Panc1 (cell line): Measurements from ENCODE around the gene RPS6KA3.

ENCODE experiments used
- CTCF ChIP-seq: fragments of 450-650 bp; IDR thresholded peaks from 2 replicates; pipeline ENCODE4 v1.5.1; 2017; ENCODE audit warnings: mild to moderate bottlenecking
- POLR2AphosphoS5 ChIP-seq: IDR thresholded peaks from 2 replicates; pipeline ENCODE4 v1.6.1; 2012; ENCODE audit warnings: mild to moderate bottlenecking, low read depth, low read length, moderate library complexity
- REST ChIP-seq, 2 experiments: IDR thresholded peaks; 2 replicates each; pipeline ENCODE4 v1.6.1; 2011 to 2012; ENCODE audit warnings: low read depth in 2 of 2, control low read depth in 1 of 2, low read length in 1 of 2, mild to moderate bottlenecking in 1 of 2, moderate library complexity in 1 of 2; ENCODE audit not compliant: insufficient read depth in 1 of 2
- SIN3A ChIP-seq: IDR thresholded peaks from 2 replicates; pipeline ENCODE4 v1.6.1; 2012; ENCODE audit warnings: low read depth, mild to moderate bottlenecking, low read length, moderate library complexity, borderline replicate concordance; ENCODE audit not compliant: insufficient read depth
- TCF7L2 ChIP-seq: IDR thresholded peaks from 2 replicates; pipeline ENCODE4 v1.6.1; 2011; ENCODE audit warnings: mild to moderate bottlenecking, low read depth, low read length, inconsistent platforms

- TF ChIP-seq CTCF (peak; percentile 70), POLR2AphosphoS5 (no peak), SIN3A (no peak), REST (IDR thresholded peaks at IDR 0.05; ENCODE audit: insufficient read depth in 1 of 2, low read depth in 2 of 2, low read length in 1 of 2) (no peak), TCF7L2 (no peak)
These were observed 14.1 kb downstream of the RPS6KA3 start for GRCh38 chrX:20252381-20253231.
